ENCODE data around the gene LAPTM5.

GRCh38 chr1:30786264-30786991, 28.9 kb upstream of the LAPTM5 start:
- TF ChIP-seq, protein P1, sequence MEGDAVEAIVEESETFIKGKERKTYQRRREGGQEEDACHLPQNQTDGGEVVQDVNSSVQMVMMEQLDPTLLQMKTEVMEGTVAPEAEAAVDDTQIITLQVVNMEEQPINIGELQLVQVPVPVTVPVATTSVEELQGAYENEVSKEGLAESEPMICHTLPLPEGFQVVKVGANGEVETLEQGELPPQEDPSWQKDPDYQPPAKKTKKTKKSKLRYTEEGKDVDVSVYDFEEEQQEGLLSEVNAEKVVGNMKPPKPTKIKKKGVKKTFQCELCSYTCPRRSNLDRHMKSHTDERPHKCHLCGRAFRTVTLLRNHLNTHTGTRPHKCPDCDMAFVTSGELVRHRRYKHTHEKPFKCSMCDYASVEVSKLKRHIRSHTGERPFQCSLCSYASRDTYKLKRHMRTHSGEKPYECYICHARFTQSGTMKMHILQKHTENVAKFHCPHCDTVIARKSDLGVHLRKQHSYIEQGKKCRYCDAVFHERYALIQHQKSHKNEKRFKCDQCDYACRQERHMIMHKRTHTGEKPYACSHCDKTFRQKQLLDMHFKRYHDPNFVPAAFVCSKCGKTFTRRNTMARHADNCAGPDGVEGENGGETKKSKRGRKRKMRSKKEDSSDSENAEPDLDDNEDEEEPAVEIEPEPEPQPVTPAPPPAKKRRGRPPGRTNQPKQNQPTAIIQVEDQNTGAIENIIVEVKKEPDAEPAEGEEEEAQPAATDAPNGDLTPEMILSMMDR (CRISPR knock-in tag; IDR thresholded peaks at IDR 0.05): no peak
- TF ChIP-seq JUN (CRISPR knock-in tag; IDR thresholded peaks at IDR 0.05) (no peak), SMAD1 (CRISPR knock-in tag; IDR thresholded peaks at IDR 0.05; ENCODE audit: borderline replicate concordance, low read depth) (no peak), CHCHD3 (CRISPR knock-in tag; IDR thresholded peaks at IDR 0.05) (no peak), GTF2F1 (IDR thresholded peaks at IDR 0.05; ENCODE audit: low read length) (no peak)
- TF ChIP-seq, protein P2, sequence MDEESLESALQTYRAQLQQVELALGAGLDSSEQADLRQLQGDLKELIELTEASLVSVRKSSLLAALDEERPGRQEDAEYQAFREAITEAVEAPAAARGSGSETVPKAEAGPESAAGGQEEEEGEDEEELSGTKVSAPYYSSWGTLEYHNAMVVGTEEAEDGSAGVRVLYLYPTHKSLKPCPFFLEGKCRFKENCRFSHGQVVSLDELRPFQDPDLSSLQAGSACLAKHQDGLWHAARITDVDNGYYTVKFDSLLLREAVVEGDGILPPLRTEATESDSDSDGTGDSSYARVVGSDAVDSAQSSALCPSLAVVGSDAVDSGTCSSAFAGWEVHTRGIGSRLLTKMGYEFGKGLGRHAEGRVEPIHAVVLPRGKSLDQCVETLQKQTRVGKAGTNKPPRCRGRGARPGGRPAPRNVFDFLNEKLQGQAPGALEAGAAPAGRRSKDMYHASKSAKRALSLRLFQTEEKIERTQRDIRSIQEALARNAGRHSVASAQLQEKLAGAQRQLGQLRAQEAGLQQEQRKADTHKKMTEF (CRISPR knock-in tag; IDR thresholded peaks at IDR 0.05): no peak
- TF ChIP-seq, protein P3, sequence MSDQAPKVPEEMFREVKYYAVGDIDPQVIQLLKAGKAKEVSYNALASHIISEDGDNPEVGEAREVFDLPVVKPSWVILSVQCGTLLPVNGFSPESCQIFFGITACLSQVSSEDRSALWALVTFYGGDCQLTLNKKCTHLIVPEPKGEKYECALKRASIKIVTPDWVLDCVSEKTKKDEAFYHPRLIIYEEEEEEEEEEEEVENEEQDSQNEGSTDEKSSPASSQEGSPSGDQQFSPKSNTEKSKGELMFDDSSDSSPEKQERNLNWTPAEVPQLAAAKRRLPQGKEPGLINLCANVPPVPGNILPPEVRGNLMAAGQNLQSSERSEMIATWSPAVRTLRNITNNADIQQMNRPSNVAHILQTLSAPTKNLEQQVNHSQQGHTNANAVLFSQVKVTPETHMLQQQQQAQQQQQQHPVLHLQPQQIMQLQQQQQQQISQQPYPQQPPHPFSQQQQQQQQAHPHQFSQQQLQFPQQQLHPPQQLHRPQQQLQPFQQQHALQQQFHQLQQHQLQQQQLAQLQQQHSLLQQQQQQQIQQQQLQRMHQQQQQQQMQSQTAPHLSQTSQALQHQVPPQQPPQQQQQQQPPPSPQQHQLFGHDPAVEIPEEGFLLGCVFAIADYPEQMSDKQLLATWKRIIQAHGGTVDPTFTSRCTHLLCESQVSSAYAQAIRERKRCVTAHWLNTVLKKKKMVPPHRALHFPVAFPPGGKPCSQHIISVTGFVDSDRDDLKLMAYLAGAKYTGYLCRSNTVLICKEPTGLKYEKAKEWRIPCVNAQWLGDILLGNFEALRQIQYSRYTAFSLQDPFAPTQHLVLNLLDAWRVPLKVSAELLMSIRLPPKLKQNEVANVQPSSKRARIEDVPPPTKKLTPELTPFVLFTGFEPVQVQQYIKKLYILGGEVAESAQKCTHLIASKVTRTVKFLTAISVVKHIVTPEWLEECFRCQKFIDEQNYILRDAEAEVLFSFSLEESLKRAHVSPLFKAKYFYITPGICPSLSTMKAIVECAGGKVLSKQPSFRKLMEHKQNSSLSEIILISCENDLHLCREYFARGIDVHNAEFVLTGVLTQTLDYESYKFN (CRISPR knock-in tag; conservative IDR thresholded peaks at IDR 0.05): peak; percentile 71

Data from HepG2 (cell line).